H9 (cell line): ENCODE measurements around the gene TRAIP. TPM values are rescaled to one million over a fixed set of nuclear protein-coding genes. Genes with fewer than 3 reads are reported as not detected.

Experiments
- DNase-seq: peaks from one replicate; pipeline ENCODE4 v3.0.0-alpha.2; 2017
- H2AFZ ChIP-seq: one replicate; pipeline ENCODE4 v1.6.1; 2013; ENCODE audit warnings: mild to moderate bottlenecking, low read length, control low read depth, moderate library complexity
- H2AK5ac ChIP-seq: 2 replicates; pipeline ENCODE4 v1.6.1; 2013; ENCODE audit warnings: low read length, control low read depth, mixed read lengths; ENCODE audit not compliant: insufficient read length
- H2BK120ac ChIP-seq: one replicate; pipeline ENCODE4 v1.6.1; 2013; ENCODE audit warnings: low read depth, mild to moderate bottlenecking, low read length, control low read depth, inconsistent platforms; ENCODE audit not compliant: poor library complexity, severe bottlenecking
- H2BK12ac ChIP-seq: 2 replicates; pipeline ENCODE4 v1.6.1; 2013; ENCODE audit warnings: low read length, control low read depth, mixed read lengths, low read depth; ENCODE audit not compliant: insufficient read length
- H2BK15ac ChIP-seq: 2 replicates; pipeline ENCODE4 v1.6.1; 2013; ENCODE audit warnings: low read depth, low read length, control low read depth
- H2BK20ac ChIP-seq: one replicate; pipeline ENCODE4 v1.6.1; 2013; ENCODE audit warnings: low read depth, mild to moderate bottlenecking, low read length, control low read depth, inconsistent platforms; ENCODE audit not compliant: poor library complexity, severe bottlenecking
- H2BK5ac ChIP-seq: 2 replicates; pipeline ENCODE4 v1.6.1; 2013; ENCODE audit warnings: low read length, control low read depth, mixed read lengths; ENCODE audit not compliant: insufficient read length
- H3K14ac ChIP-seq: 2 replicates; pipeline ENCODE4 v1.6.1; 2013; ENCODE audit warnings: low read length, control low read depth; ENCODE audit not compliant: insufficient read depth
- H3K18ac ChIP-seq: 2 replicates; pipeline ENCODE4 v1.6.1; 2013; ENCODE audit warnings: low read depth, mild to moderate bottlenecking, mixed read lengths, low read length, control low read depth; ENCODE audit not compliant: insufficient read length
- H3K23ac ChIP-seq: 2 replicates; pipeline ENCODE4 v1.6.1; 2013; ENCODE audit warnings: low read length, control low read depth, mixed read lengths, low read depth; ENCODE audit not compliant: insufficient read length
- H3K23me2 ChIP-seq: 2 replicates; pipeline ENCODE4 v1.6.1; 2013; ENCODE audit warnings: low read depth, mild to moderate bottlenecking, mixed read lengths, low read length, control low read depth; ENCODE audit not compliant: insufficient read length, poor library complexity, severe bottlenecking
- H3K27ac ChIP-seq: 2 replicates; pipeline ENCODE4 v1.5.1; 2013; ENCODE audit warnings: low read length, control low read depth, mixed read lengths, low read depth; ENCODE audit not compliant: insufficient read length
- H3K27me3 ChIP-seq: 2 replicates; pipeline ENCODE4 v1.6.1; 2013; ENCODE audit warnings: low read length, control low read depth, inconsistent platforms; ENCODE audit not compliant: insufficient read depth
- H3K4ac ChIP-seq: 2 replicates; pipeline ENCODE4 v1.6.1; 2013; ENCODE audit warnings: low read depth, mild to moderate bottlenecking, control low read depth, inconsistent platforms, low read length, moderate library complexity
- H3K4me1 ChIP-seq: 2 replicates; pipeline ENCODE4 v1.6.1; 2013; ENCODE audit warnings: low read length, control low read depth, inconsistent platforms; ENCODE audit not compliant: insufficient read depth
- H3K4me2 ChIP-seq: 2 replicates; pipeline ENCODE4 v1.6.1; 2013; ENCODE audit warnings: low read length, control low read depth, mixed read lengths; ENCODE audit not compliant: insufficient read length, insufficient read depth
- H3K56ac ChIP-seq: 2 replicates; pipeline ENCODE4 v1.6.1; 2013; ENCODE audit warnings: low read depth, mild to moderate bottlenecking, mixed read lengths, low read length, control low read depth; ENCODE audit not compliant: insufficient read length
- H3K79me1 ChIP-seq: 2 replicates; pipeline ENCODE4 v1.6.1; 2013; ENCODE audit warnings: low read depth, mild to moderate bottlenecking, moderate library complexity, low read length, control low read depth, inconsistent platforms; ENCODE audit not compliant: insufficient read depth, poor library complexity, severe bottlenecking
- H3K79me2 ChIP-seq: 2 replicates; pipeline ENCODE4 v1.6.1; 2013; ENCODE audit warnings: low read length, control low read depth, inconsistent platforms; ENCODE audit not compliant: insufficient read depth
- H3K9ac ChIP-seq: 2 replicates; pipeline ENCODE4 v1.6.1; 2013; ENCODE audit warnings: low read length, control low read depth, mixed read lengths; ENCODE audit not compliant: insufficient read length; ENCODE audit errors: extremely low read depth
- H3K9me3 ChIP-seq: one replicate; pipeline ENCODE4 v1.6.1; 2013; ENCODE audit warnings: low read depth, low read length, inconsistent platforms; ENCODE audit not compliant: control insufficient read depth
- H3T11ph ChIP-seq: one replicate; pipeline ENCODE4 v1.6.1; 2013; ENCODE audit warnings: mild to moderate bottlenecking, low read length, control low read depth, inconsistent platforms
- H4K20me1 ChIP-seq: one replicate; pipeline ENCODE4 v1.6.1; 2013; ENCODE audit not compliant: control insufficient read depth, insufficient read length, insufficient read depth
- H4K5ac ChIP-seq: 2 replicates; pipeline ENCODE4 v1.6.1; 2013; ENCODE audit warnings: low read depth, mild to moderate bottlenecking, mixed read lengths, low read length, control low read depth; ENCODE audit not compliant: insufficient read length
- H4K8ac ChIP-seq: replicated peaks from 2 replicates; pipeline ENCODE4 v1.6.1; 2013; ENCODE audit warnings: low read length, control low read depth, mixed read lengths, low read depth; ENCODE audit not compliant: insufficient read length
- H4K91ac ChIP-seq: 2 replicates; pipeline ENCODE4 v1.6.1; 2013; ENCODE audit warnings: low read depth, mild to moderate bottlenecking, moderate library complexity, mixed read lengths, low read length, control low read depth; ENCODE audit not compliant: insufficient read length
- H3K27ac Mint-ChIP-seq, 3 experiments: 2 replicates in 2 of 3; 3 replicates in 1 of 3; pipeline ENCODE4 v1.8.0; 2020 to 2021; ENCODE audit warnings: mixed read lengths in 3 of 3, mild to moderate bottlenecking in 1 of 3, moderate library complexity in 1 of 3
- H3K27me3 Mint-ChIP-seq: 2 replicates; pipeline ENCODE4 v1.8.0; 2021; ENCODE audit warnings: low read depth, mild to moderate bottlenecking, moderate library complexity, mixed read lengths
- H3K36me3 Mint-ChIP-seq, 3 experiments: 2 replicates in 2 of 3; 3 replicates in 1 of 3; pipeline ENCODE4 v1.8.0; 2020 to 2021; ENCODE audit warnings: low read depth in 3 of 3, mixed read lengths in 3 of 3; ENCODE audit not compliant: insufficient read depth in 1 of 3
- H3K4me1 Mint-ChIP-seq, 2 experiments: 2 replicates each; pipeline ENCODE4 v1.8.0; 2020; ENCODE audit warnings: mixed read lengths in 2 of 2
- H3K4me3 Mint-ChIP-seq, 2 experiments: 2 replicates in 1 of 2; 3 replicates in 1 of 2; pipeline ENCODE4 v1.8.0; 2020 to 2021; ENCODE audit warnings: mild to moderate bottlenecking in 2 of 2, mixed read lengths in 2 of 2, moderate library complexity in 1 of 2
- H3K9me3 Mint-ChIP-seq, 2 experiments: 2 replicates in 1 of 2; 3 replicates in 1 of 2; pipeline ENCODE4 v1.8.0; 2020; ENCODE audit warnings: mild to moderate bottlenecking in 2 of 2, mixed read lengths in 2 of 2, moderate library complexity in 1 of 2
- CTCF ChIP-seq: fragments of 200-600 bp; sonication (generic); conservative IDR thresholded peaks from 3 replicates; pipeline ENCODE4 v1.8.0; 2021; ENCODE audit warnings: antibody characterized with exemption, mild to moderate bottlenecking
- WGBS: extraction: QIAGEN DNeasy Blood & Tissue Kit; methylation state at CpG from one replicate; pipeline ENCODE4 v1.1.7; 2013; ENCODE audit warnings: missing lambda C conversion rate, low lambda C conversion rate, mixed read lengths; ENCODE audit not compliant: insufficient read length; ENCODE audit errors: extremely low coverage; 5-methylcytosine and 5-hydroxymethylcytosine counted together
- total RNA-seq: library from RNA; stranded (reverse); gene quantifications from 2 replicates; pipeline ENCODE4 v1.2.1, GENCODE V29; 2021

Gene TRAIP
- total RNA-seq, 1 experiment from 2014 or later, result 36.7 TPM

GRCh38 chr3:49877716-49878115 lies 21.4 kb upstream of the TRAIP start:
- no peaks in the 10 kb centered on the region for H3K9me3 Mint-ChIP-seq
- DNase-seq, result no peak
- no peak overlapping the region for H3K18ac ChIP-seq
- no peak overlapping the region for H3K4me2 ChIP-seq
- no peak overlapping the region for H4K5ac ChIP-seq
- no peak overlapping the region for H2BK20ac ChIP-seq
- no peak overlapping the region for H2BK120ac ChIP-seq
- no peak overlapping the region for H3K4me3 Mint-ChIP-seq
- no CpG with 5 or more reads among the region's 2 CpGs for whole genome bisulfite sequencing
- no peak overlapping the region for H3K56ac ChIP-seq
- no peak overlapping the region for H3K27ac ChIP-seq
- no peaks in the 10 kb centered on the region for H3K9me3 ChIP-seq
- H2BK5ac ChIP-seq, result no peak overlapping the region
- no peak overlapping the region for H2AFZ ChIP-seq
- no peak overlapping the region for H3K9ac ChIP-seq
- peaks cover 9% of the 10 kb centered on the region; the same call in 1 of the 2 replicates for H3K4me1 ChIP-seq
- H3K23me2 ChIP-seq, result no peaks in the 10 kb centered on the region
- no peaks in the 10 kb centered on the region for H3K79me1 ChIP-seq
- no peak overlapping the region for H2BK15ac ChIP-seq
- H4K20me1 ChIP-seq, result no peaks in the 10 kb centered on the region
- H3K36me3 Mint-ChIP-seq, result no peaks in the 10 kb centered on the region
- H2AK5ac ChIP-seq, result no peak overlapping the region
- peak overlapping the region in 2 of 3 experiments; percentile 81 to 95; a peak in 2 of 7 replicates for H3K27ac Mint-ChIP-seq
- H2BK12ac ChIP-seq, result no peak overlapping the region
- H3K79me2 ChIP-seq, result no peaks in the 10 kb centered on the region
- H3K14ac ChIP-seq, result no peak overlapping the region
- peaks cover 7% of the 10 kb centered on the region for H3K27me3 Mint-ChIP-seq
- no peak overlapping the region for H3K23ac ChIP-seq
- TF ChIP-seq CTCF, result no peak
- no peak overlapping the region for H4K91ac ChIP-seq
- H3T11ph ChIP-seq, result no peak overlapping the region
- no peak overlapping the region for H3K4ac ChIP-seq
- no peak overlapping the region for H4K8ac ChIP-seq
- peaks cover 29 to 31% of the 10 kb centered on the region in 2 experiments for H3K4me1 Mint-ChIP-seq
- no peaks in the 10 kb centered on the region for H3K27me3 ChIP-seq
